Ishikawa (cell line): ENCODE results near the gene PRG2.

Experiments used
- CEBPB ChIP-seq: IDR thresholded peaks from 2 replicates; pipeline ENCODE4 v1.6.1; 2012
- CREB1 ChIP-seq: IDR thresholded peaks from 2 replicates; pipeline ENCODE4 v1.6.1; 2012; ENCODE audit warnings: low read depth
- EGR1 ChIP-seq: IDR thresholded peaks from 2 replicates; pipeline ENCODE4 v1.6.1; 2012
- EP300 ChIP-seq: IDR thresholded peaks from 2 replicates; pipeline ENCODE4 v1.6.1; 2012; ENCODE audit warnings: borderline replicate concordance
- FOXM1 ChIP-seq: IDR thresholded peaks from 2 replicates; pipeline ENCODE4 v1.6.1; 2012; ENCODE audit warnings: low read depth, borderline replicate concordance
- MAX ChIP-seq: IDR thresholded peaks from 2 replicates; pipeline ENCODE4 v1.6.1; 2012
- NFIC ChIP-seq: IDR thresholded peaks from 2 replicates; pipeline ENCODE4 v1.6.1; 2012
- RAD21 ChIP-seq: IDR thresholded peaks from 2 replicates; pipeline ENCODE4 v1.6.1; 2012; ENCODE audit warnings: low read depth
- REST ChIP-seq: IDR thresholded peaks from 2 replicates; pipeline ENCODE4 v1.6.1; 2012; ENCODE audit warnings: low read depth, mild to moderate bottlenecking
- TAF1 ChIP-seq: IDR thresholded peaks from 2 replicates; pipeline ENCODE4 v1.6.1; 2012; ENCODE audit warnings: low read depth, mild to moderate bottlenecking
- TCF12 ChIP-seq: IDR thresholded peaks from 2 replicates; pipeline ENCODE4 v1.6.1; 2012; ENCODE audit warnings: low read depth
- TEAD4 ChIP-seq: IDR thresholded peaks from 2 replicates; pipeline ENCODE4 v1.6.1; 2012
- USF1 ChIP-seq: IDR thresholded peaks from 2 replicates; pipeline ENCODE4 v1.6.1; 2012
- YY1 ChIP-seq: IDR thresholded peaks from 2 replicates; pipeline ENCODE4 v1.6.1; 2012; ENCODE audit warnings: low read depth
- ZBTB7A ChIP-seq: IDR thresholded peaks from 2 replicates; pipeline ENCODE4 v1.6.1; 2012; ENCODE audit warnings: low read depth

Gene PRG2

GRCh38 chr11:57357856-57358255 is 32.6 kb downstream of the PRG2 start:
- TF ChIP-seq FOXM1: no peak
- TF ChIP-seq YY1: no peak
- TF ChIP-seq RAD21: no peak
- no peak for TF ChIP-seq USF1
- no peak for TF ChIP-seq TEAD4
- no peak for TF ChIP-seq NFIC
- TF ChIP-seq CREB1: no peak
- no peak for TF ChIP-seq EP300
- no peak for TF ChIP-seq TAF1
- no peak for TF ChIP-seq REST
- no peak for TF ChIP-seq EGR1
- no peak for TF ChIP-seq MAX
- TF ChIP-seq ZBTB7A: no peak
- no peak for TF ChIP-seq TCF12

- TF ChIP-seq RAD21 (no peak), NFIC (no peak), FOXM1 (no peak), ZBTB7A (no peak), CEBPB (no peak), USF1 (no peak), MAX (no peak), CREB1 (no peak), REST (no peak), EP300 (no peak), TAF1 (no peak), YY1 (no peak), EGR1 (no peak), TCF12 (no peak), TEAD4 (no peak)
These were observed 33.1 kb downstream of the PRG2 start for GRCh38 chr11:57357310-57357709.

GRCh38 chr11:57356268-57356667 is 34.2 kb downstream of the PRG2 start:
- TF ChIP-seq YY1 (no peak), TEAD4 (no peak), EGR1 (no peak), USF1 (no peak), RAD21 (no peak), FOXM1 (no peak), NFIC (no peak), TCF12 (no peak), CEBPB (no peak), MAX (no peak), EP300 (no peak), ZBTB7A (no peak), CREB1 (no peak), TAF1 (no peak), REST (no peak)

- no peak for TF ChIP-seq ZBTB7A
- TF ChIP-seq USF1: no peak
- no peak for TF ChIP-seq EP300
- no peak for TF ChIP-seq FOXM1
- TF ChIP-seq YY1: no peak
- no peak for TF ChIP-seq NFIC
- TF ChIP-seq CEBPB: no peak
- no peak for TF ChIP-seq REST
- TF ChIP-seq TCF12: no peak
- no peak for TF ChIP-seq TEAD4
- no peak for TF ChIP-seq EGR1
- TF ChIP-seq RAD21: no peak
- no peak for TF ChIP-seq MAX
These were observed 35.8 kb downstream of the PRG2 start for GRCh38 chr11:57354699-57355098.
